ENCODE measurements around the gene ASTN1.
"Not testable (repeated sequence)": the region's sequence is repeated elsewhere in the genome, so short reads cannot be mapped to it uniquely, and the experiment has no call there.

The ASTN1 gene

GRCh38 chr1:177106196-177106595 lies 58.3 kb downstream of the ASTN1 start:
- DNase-seq (ENCODE audit: low read depth), result no peak

- no peak for DNase-seq (ENCODE audit: low read depth)
These were observed 61.3 kb downstream of the ASTN1 start for GRCh38 chr1:177103005-177103852.

- DNase-seq (ENCODE audit: low read depth), result no peak
These were observed 72.5 kb downstream of the ASTN1 start for GRCh38 chr1:177092001-177092400.

GRCh38 chr1:177091040-177091439 lies 73.5 kb downstream of the ASTN1 start:
- peak; percentile 50 for DNase-seq (ENCODE audit: low read depth)

GRCh38 chr1:177088966-177089365 lies 75.5 kb downstream of the ASTN1 start:
- no peak for DNase-seq (ENCODE audit: low read depth)

- peak; percentile 84 for DNase-seq (ENCODE audit: low read depth)
These were observed 81.4 kb downstream of the ASTN1 start for GRCh38 chr1:177082855-177083693.

- DNase-seq (ENCODE audit: low read depth), result no peak
These were observed 83.9 kb downstream of the ASTN1 start for GRCh38 chr1:177080564-177080963.

- peak; percentile 89 for DNase-seq (ENCODE audit: low read depth)
These were observed 86.6 kb downstream of the ASTN1 start for GRCh38 chr1:177077734-177078499.

GRCh38 chr1:177077006-177077405 lies 87.5 kb downstream of the ASTN1 start:
- DNase-seq (ENCODE audit: low read depth), result no peak

GRCh38 chr1:177074811-177075210 lies 89.7 kb downstream of the ASTN1 start:
- not testable (repeated sequence) for DNase-seq (ENCODE audit: low read depth)

- no peak for DNase-seq (ENCODE audit: low read depth)
These were observed 95.0 kb downstream of the ASTN1 start for GRCh38 chr1:177069490-177069889.

GRCh38 chr1:177067752-177068410 lies 96.6 kb downstream of the ASTN1 start:
- DNase-seq (ENCODE audit: low read depth), result no peak

- no peak for DNase-seq (ENCODE audit: low read depth)
These were observed 99.1 kb downstream of the ASTN1 start for GRCh38 chr1:177065430-177065829.

- DNase-seq (ENCODE audit: low read depth), result no peak
These were observed 100.9 kb downstream of the ASTN1 start for GRCh38 chr1:177063648-177064047.

GRCh38 chr1:177054542-177054941 lies 110.0 kb downstream of the ASTN1 start:
- DNase-seq (ENCODE audit: low read depth), result no peak

- no peak for DNase-seq (ENCODE audit: low read depth)
These were observed 110.9 kb downstream of the ASTN1 start for GRCh38 chr1:177053648-177054047.

- no peak for DNase-seq (ENCODE audit: low read depth)
These were observed 116.0 kb downstream of the ASTN1 start for GRCh38 chr1:177048314-177049069.

- no peak for DNase-seq (ENCODE audit: low read depth)
These were observed 119.4 kb downstream of the ASTN1 start for GRCh38 chr1:177045151-177045550.

GRCh38 chr1:177044390-177044789 lies 120.1 kb downstream of the ASTN1 start:
- DNase-seq (ENCODE audit: low read depth), result no peak

- DNase-seq (ENCODE audit: low read depth), result no peak
These were observed 120.9 kb downstream of the ASTN1 start for GRCh38 chr1:177043597-177043996.

GRCh38 chr1:177035586-177035985 lies 128.9 kb downstream of the ASTN1 start:
- DNase-seq (ENCODE audit: low read depth), result no peak
